Glutamatergic neuron (in vitro differentiated cells): ENCODE measurements around the gene DSCAML1. TPM values are rescaled to one million over a fixed set of nuclear protein-coding genes. Genes with fewer than 3 reads are reported as not detected.

Experiments
- DNase-seq: peaks from one replicate; pipeline ENCODE4 v3.0.0; 2022
- H3K27ac Mint-ChIP-seq: one replicate; pipeline ENCODE4 v1.8.0; 2020; ENCODE audit warnings: mild to moderate bottlenecking, mixed read lengths, inconsistent platforms; ENCODE audit not compliant: unreplicated experiment
- H3K27me3 Mint-ChIP-seq: one replicate; pipeline ENCODE4 v1.8.0; 2020; ENCODE audit warnings: mild to moderate bottlenecking, moderate library complexity, mixed read lengths, inconsistent platforms; ENCODE audit not compliant: unreplicated experiment
- H3K36me3 Mint-ChIP-seq: one replicate; pipeline ENCODE4 v1.8.0; 2020; ENCODE audit warnings: mild to moderate bottlenecking, mixed read lengths, inconsistent platforms; ENCODE audit not compliant: unreplicated experiment
- H3K4me1 Mint-ChIP-seq: one replicate; pipeline ENCODE4 v1.8.0; 2020; ENCODE audit warnings: mild to moderate bottlenecking, low read depth, mixed read lengths, inconsistent platforms; ENCODE audit not compliant: unreplicated experiment
- H3K4me3 Mint-ChIP-seq: one replicate; pipeline ENCODE4 v1.8.0; 2020; ENCODE audit warnings: mild to moderate bottlenecking, mixed read lengths, inconsistent platforms; ENCODE audit not compliant: unreplicated experiment
- H3K9me3 Mint-ChIP-seq: one replicate; pipeline ENCODE4 v1.8.0; 2020; ENCODE audit warnings: mild to moderate bottlenecking, moderate library complexity, mixed read lengths, inconsistent platforms; ENCODE audit not compliant: unreplicated experiment
- total RNA-seq: library from RNA; stranded (reverse); fragmentation: NEBNext Ultra II Directional; extraction: Animal tissue kit (Norgen Biotek cat#: 25700); gene quantifications from one replicate; pipeline ENCODE4 v1.2.1, GENCODE V29; 2021; ENCODE audit not compliant: unreplicated experiment
- TF ChIP-seq, protein P1 (sequence below): fragments of 200-600 bp; sonication (generic); IDR thresholded peaks from one replicate; pipeline ENCODE4 v1.5.0; 2021; ENCODE audit not compliant: partially characterized antibody, unreplicated experiment

The DSCAML1 gene
- total RNA-seq, 1 donor from 2014 or later, result 0.07 TPM

DNA sequence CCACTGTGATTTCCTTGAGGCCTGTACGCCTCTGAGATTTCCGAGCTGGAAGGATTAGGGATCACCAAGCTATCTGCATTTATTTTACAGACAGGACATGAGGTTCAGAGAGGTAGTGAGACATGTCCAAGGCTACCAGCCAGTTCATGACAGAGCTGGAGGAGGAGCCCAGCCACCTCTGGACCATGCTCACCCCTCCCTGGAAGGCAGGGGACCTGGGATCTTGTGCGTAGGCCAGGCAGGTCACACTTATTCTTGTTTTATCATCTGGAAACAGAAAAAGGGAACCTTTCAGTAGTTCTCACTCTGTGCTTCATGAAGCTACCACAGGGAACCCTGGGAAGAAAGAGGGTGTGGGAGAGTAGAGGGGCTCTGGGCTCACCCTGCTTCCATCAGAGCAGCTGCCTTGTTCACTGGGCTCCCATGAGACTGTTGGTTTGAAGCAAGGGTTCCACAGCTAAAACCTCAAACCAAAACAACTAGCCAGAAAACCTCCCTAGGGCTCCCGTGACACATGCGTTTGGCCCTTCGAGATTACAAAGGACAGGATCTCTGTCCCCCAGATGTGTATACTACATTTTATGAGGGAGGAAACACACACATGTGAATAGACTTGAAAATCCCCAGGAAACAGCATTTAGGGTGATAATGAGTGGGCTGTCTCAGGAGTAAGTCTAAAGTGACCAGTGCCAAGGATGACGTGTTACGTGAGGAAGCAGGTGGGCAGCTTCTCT is 106.4 kb downstream of the DSCAML1 start:
- Mint-ChIP-seq H3K4me1 (peaks cover 6% of the 10 kb centered on the region), H3K36me3 (no peaks in the 10 kb centered on the region), H3K27me3 (peaks cover 8% of the 10 kb centered on the region), H3K9me3 (no peaks in the 10 kb centered on the region), H3K27ac (no peak overlapping the region), H3K4me3 (no peak overlapping the region)
- TF ChIP-seq, protein P1, sequence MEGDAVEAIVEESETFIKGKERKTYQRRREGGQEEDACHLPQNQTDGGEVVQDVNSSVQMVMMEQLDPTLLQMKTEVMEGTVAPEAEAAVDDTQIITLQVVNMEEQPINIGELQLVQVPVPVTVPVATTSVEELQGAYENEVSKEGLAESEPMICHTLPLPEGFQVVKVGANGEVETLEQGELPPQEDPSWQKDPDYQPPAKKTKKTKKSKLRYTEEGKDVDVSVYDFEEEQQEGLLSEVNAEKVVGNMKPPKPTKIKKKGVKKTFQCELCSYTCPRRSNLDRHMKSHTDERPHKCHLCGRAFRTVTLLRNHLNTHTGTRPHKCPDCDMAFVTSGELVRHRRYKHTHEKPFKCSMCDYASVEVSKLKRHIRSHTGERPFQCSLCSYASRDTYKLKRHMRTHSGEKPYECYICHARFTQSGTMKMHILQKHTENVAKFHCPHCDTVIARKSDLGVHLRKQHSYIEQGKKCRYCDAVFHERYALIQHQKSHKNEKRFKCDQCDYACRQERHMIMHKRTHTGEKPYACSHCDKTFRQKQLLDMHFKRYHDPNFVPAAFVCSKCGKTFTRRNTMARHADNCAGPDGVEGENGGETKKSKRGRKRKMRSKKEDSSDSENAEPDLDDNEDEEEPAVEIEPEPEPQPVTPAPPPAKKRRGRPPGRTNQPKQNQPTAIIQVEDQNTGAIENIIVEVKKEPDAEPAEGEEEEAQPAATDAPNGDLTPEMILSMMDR, result no peak
- no peak for DNase-seq

DNA sequence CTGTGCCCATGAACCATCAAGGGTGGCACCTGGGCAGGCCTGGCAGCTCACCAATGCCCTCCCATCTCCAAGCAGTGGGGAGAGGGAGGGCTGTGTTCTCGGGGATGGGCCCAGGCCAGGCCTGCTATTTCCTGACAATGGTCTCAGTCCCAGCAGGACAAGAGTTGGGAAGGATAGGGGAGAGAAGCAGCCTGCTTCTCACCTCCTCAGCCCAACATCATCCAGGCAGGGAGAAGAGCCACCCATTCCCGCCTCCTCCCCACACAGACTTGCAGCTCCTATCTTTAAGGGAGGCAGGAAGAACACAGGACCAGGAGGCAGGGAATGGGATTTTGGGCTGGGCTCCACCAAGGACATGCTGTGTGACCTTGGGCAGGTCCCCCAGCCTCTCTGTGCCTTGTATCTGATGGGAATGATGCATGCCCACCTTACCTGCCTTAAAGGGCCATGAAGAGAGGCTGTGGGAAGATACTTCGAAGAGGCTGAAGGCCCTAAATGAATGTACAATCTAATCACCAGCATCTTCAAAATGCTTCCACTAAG is 108.7 kb downstream of the DSCAML1 start:
- Mint-ChIP-seq H3K4me1 (peaks cover 6% of the 10 kb centered on the region), H3K9me3 (no peaks in the 10 kb centered on the region), H3K27me3 (peaks cover 7% of the 10 kb centered on the region), H3K36me3 (no peaks in the 10 kb centered on the region), H3K27ac (no peak overlapping the region), H3K4me3 (no peak overlapping the region)
- no peak for DNase-seq
- TF ChIP-seq, protein P1, result no peak

DNA sequence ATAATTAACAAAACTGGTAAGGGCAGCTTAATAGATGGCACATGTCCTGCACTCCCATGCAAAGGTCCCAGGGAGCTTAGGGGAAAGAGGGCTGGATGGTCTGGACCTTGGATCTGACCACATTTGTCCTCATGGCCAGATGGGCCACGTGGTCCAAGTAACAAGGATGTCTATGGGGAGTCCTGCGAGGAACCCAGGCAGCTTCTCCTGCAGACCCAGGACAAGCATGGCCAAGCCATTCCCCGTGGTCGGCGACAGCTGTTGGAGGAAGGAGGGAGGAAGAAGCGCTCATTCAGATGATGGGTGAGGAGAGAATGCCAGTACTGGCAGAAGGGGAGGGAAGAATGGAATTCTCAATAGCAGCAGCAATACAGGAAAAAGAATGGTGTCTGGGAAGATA is 109.2 kb downstream of the DSCAML1 start:
- Mint-ChIP-seq H3K4me1 (peaks cover 6% of the 10 kb centered on the region), H3K4me3 (no peak overlapping the region), H3K27ac (no peak overlapping the region), H3K36me3 (no peaks in the 10 kb centered on the region), H3K9me3 (no peaks in the 10 kb centered on the region), H3K27me3 (peaks cover 4% of the 10 kb centered on the region)
- DNase-seq, result no peak
- TF ChIP-seq, protein P1, result no peak

DNA sequence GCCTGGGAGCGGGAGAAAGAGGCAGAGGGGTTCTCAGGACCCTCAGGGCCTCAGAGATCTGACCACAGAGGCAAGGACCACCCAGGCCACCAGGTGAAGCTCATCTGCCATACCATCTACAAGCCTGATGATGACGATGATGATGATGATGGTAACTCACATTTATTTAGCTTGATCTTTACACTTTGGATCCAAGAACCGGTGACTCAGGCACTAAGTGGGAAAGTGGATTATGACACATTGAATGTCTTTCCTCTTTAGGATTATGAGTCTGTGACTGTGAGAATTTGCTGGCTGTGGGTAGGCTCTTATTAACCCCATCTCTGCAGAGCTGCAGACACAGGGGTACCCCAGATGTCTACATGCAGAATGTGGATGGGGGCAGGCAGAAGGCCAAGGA is 110.3 kb downstream of the DSCAML1 start:
- DNase-seq, result no peak
- TF ChIP-seq, protein P1, result no peak
- peaks cover 9% of the 10 kb centered on the region for H3K27me3 Mint-ChIP-seq
- no peak overlapping the region for H3K27ac Mint-ChIP-seq
- no peaks in the 10 kb centered on the region for H3K9me3 Mint-ChIP-seq
- H3K36me3 Mint-ChIP-seq, result no peaks in the 10 kb centered on the region
- H3K4me1 Mint-ChIP-seq, result peaks cover 8% of the 10 kb centered on the region
- no peak overlapping the region for H3K4me3 Mint-ChIP-seq

DNA sequence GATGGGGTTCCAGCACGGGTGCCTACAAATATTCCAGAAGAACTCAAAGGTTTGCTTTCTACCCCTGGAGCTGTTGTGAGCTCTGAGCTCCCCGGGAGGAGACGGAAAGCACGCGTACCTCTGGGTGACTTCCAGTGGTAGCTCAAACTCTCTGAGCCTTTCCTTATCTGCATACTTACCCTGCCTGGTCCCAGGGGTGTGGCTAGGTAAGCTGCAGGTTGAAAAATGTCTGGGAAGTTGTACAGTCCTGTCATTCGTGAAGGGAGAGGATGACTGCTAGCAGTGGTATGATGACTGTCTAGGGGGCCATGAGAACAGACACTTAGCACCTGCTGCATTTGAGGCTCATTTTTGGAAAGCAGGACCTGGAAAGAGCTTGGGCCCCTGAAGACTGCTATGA is 111.5 kb downstream of the DSCAML1 start:
- H3K4me1 Mint-ChIP-seq, result peaks cover 12% of the 10 kb centered on the region
- peaks cover 13% of the 10 kb centered on the region for H3K27me3 Mint-ChIP-seq
- no peak overlapping the region for H3K27ac Mint-ChIP-seq
- DNase-seq, result no peak
- H3K36me3 Mint-ChIP-seq, result no peaks in the 10 kb centered on the region
- no peak overlapping the region for H3K4me3 Mint-ChIP-seq
- H3K9me3 Mint-ChIP-seq, result no peaks in the 10 kb centered on the region
- TF ChIP-seq, protein P1, result no peak
